GM12874 (cell line): ENCODE results near the gene PSMD12.

Experiments
- CTCF ChIP-seq: IDR thresholded peaks from 2 replicates; pipeline ENCODE4 v1.5.1; 2011; ENCODE audit warnings: low read depth, mild to moderate bottlenecking, control low read depth, low read length, moderate library complexity; ENCODE audit not compliant: insufficient read depth

Gene PSMD12

DNA sequence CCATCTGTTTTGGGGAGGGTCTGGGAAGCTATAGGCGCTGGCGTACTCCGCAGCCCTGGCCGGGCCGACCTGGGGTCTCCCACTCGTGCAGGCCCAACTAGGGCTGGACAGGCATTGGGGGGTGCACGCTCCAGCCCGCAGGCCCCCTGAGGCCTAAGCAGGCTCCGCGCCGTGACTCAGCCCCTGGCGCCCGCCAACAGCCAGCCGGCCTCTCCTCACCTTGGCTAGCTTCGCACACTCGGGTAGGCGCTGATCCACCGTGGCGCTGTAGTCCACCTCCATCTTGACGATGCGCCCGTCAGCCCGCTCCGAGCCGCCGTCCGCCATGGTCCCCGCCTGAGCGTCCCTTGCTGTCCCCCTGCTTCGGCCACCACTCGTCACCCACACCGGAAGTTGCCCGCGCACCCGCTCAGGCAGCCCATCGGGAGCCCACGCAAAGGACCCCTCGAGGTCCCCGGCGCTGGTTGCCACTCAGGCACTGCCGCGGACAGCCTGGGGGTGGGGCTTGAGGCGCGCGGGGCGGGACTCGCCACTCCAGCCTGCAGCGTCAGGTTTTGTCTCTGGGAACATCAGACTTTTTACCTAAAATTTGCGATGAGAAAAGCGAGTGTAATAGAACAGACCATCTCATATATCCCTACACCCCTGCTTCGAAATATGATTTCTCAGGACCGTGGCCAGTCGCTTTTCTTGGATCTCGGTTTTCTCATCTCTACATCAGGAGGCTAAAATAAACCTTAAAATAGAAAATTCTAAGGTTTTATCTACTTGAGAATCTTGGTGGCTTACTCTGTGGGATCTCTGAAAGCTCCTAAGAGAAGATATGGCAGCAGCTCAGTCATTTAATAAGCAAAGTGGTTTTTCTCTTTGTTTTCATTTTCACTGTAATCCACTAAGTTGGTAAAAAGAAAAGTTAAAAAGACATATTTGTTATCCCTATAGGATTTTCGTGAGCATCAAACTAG lies at the start of gene PSMD12:
Gene PSMD12, minus strand, starts transcription at position 385 of the 965 bp plus-strand sequence. Its CDS starts 58 bp downstream, at position 327.
- TF ChIP-seq CTCF: no peak

DNA sequence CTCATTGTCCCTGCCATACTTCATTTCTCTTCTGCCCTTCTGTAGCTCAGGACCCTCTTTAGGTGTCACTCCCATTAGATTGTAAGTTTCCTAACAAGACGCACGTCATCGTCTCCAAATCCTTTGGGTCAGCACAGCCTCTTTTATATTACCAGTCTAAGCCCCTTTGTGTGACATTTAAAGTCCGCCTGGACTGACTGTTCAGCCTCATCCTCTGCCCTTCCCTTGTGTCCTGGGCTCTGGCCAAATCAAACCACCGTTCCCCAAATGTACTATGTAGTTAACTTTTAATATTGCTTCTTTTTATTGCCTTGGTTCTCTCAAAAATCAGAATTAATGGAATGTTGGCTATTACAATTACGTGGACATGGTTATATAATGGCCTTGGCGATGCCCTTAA lies 48.9 kb upstream of the PSMD12 start:
- no peak for TF ChIP-seq CTCF

GRCh38 chr17:67414559-67414958 lies 48.2 kb upstream of the PSMD12 start:
- TF ChIP-seq CTCF: no peak

DNA sequence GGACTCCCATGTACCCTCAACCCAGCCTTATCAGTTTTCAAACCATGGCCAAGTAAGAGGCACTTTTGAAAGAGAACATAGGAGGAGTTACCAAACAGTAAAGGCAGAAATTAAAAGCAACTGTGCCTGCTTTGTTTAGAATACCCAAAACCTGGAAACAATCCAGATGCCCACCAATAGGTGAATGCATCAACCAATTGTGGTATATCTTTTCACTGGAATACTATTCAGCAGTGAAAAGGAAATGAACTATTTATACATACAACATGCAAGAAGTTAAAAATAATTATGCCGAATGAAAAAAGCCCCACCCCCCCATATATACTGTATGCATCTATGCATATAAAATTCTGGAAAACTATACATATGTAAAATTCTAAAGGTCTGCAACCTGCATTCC lies 47.8 kb upstream of the PSMD12 start:
- no peak for TF ChIP-seq CTCF

GRCh38 chr17:67413388-67413787 lies 47.0 kb upstream of the PSMD12 start:
- no peak for TF ChIP-seq CTCF

DNA sequence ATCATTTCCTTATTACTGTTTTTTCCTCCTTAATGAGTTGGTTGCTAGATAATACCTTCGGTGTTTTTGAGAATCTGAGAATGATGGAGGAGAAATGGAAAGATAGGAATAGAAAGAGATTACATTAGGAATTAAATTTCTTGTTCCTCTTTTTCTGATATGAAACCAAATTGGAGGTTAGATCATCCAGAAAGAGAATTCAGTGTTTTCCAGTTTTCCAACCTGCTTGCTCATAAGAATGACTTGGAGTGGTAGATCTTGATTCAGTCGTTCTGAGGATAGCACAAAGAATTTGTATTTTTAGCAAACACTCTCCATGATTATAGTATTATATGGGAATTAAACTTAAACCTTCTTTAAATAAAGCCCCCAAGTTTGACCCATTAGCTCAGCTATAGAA lies 46.6 kb upstream of the PSMD12 start:
- no peak for TF ChIP-seq CTCF

GRCh38 chr17:67412032-67412431 lies 45.7 kb upstream of the PSMD12 start:
- no peak for TF ChIP-seq CTCF
